Uterus (tissue), 4 donors: ENCODE results near the gene LINGO1. TPM values are rescaled to one million over a fixed set of nuclear protein-coding genes. Genes with fewer than 3 reads are reported as not detected.

Experiments used
- DNase-seq, 2 donors: peaks; one replicate each; pipeline ENCODE4 v3.0.0-alpha.2; 2019 to 2020
- H3K27ac ChIP-seq, 2 donors: fragments of 200-600 bp; sonication (generic); 1 replicate in 1 of 2; 2 replicates in 1 of 2; pipeline ENCODE4 v1.5.1; 2016 to 2018
- H3K27me3 ChIP-seq, 2 donors: fragments of 200-600 bp; sonication (generic); one replicate each; pipeline ENCODE4 v1.5.1; 2018 to 2019; ENCODE audit warnings: control low read depth in 1 of 2
- H3K36me3 ChIP-seq, 2 donors: fragments of 200-600 bp; sonication (generic); one replicate each; pipeline ENCODE4 v1.5.1; 2019; ENCODE audit warnings: control low read depth in 1 of 2
- H3K4me1 ChIP-seq, 2 donors: fragments of 200-600 bp; sonication (generic); one replicate each; pipeline ENCODE4 v1.5.1; 2018 to 2019; ENCODE audit warnings: control low read depth in 1 of 2
- H3K4me3 ChIP-seq, 2 donors: fragments of 200-600 bp; sonication (generic); 1 replicate in 1 of 2; 2 replicates in 1 of 2; pipeline ENCODE4 v1.5.1; 2018 to 2019; ENCODE audit warnings: mild to moderate bottlenecking in 1 of 2
- H3K9me3 ChIP-seq, 2 donors: fragments of 200-600 bp; sonication (generic); one replicate each; pipeline ENCODE4 v1.5.1; 2019; ENCODE audit warnings: control low read depth in 1 of 2
- CTCF ChIP-seq, 4 experiments: fragments of 200-600 bp in 2 of 4; fragments of 450-650 bp in 2 of 4; sonication (generic) in 2 of 4; IDR thresholded peaks; one replicate each; pipeline ENCODE4 v1.5.1; 2016 to 2019; ENCODE audit warnings: antibody characterized with exemption in 4 of 4, mild to moderate bottlenecking in 2 of 4, moderate library complexity in 1 of 4
- POLR2A ChIP-seq, 2 donors: fragments of 450-650 bp; IDR thresholded peaks; one replicate each; pipeline ENCODE4 v1.6.1; 2016; ENCODE audit warnings: antibody characterized with exemption in 2 of 2, mild to moderate bottlenecking in 1 of 2, moderate library complexity in 1 of 2
- intact Hi-C: fragments of 100-400 bp; cut with DNase I; formaldehyde crosslinking; loops from one replicate; pipeline ENCODE4 v1.15.1; 2023; ENCODE audit warnings: low total_unique reads
- total RNA-seq, 4 donors: library from RNA; depleted of rRNA in 3 of 4; stranded (reverse); fragments of >200 nt in 3 of 4; gene quantifications; one replicate each; pipeline versions ENCODE4 v1.1.0 to v1.2.4, GENCODE V29; 2014 to 2023
- donor health status: DM: yes; HTN: yes; CAD: no.

LINGO1 gene
- total RNA-seq, 4 donors from 2014 or later: 0.26 to 9.6 (median 8.4) TPM; not detected in 1

- no peak overlapping the region for H3K4me3 ChIP-seq
- intact Hi-C loops: no loop called here
Measured at GRCh38 chr15:77634266-77634962, 1.7 kb upstream of the LINGO1 start.

GRCh38 chr15:77633913-77634265 is 1.2 kb upstream of the LINGO1 start:
- H3K27me3 ChIP-seq: peaks cover 14 to 18% of the 10 kb centered on the region in 2 donors
- intact Hi-C loops: no loop called here
- DNase-seq: no peak
- no peak for TF ChIP-seq POLR2A (IDR thresholded peaks at IDR 0.05)
- TF ChIP-seq CTCF (IDR thresholded peaks at IDR 0.05): no peak
- no peaks in the 10 kb centered on the region for H3K9me3 ChIP-seq
- H3K27ac ChIP-seq: no peak overlapping the region
- no peak overlapping the region for H3K4me3 ChIP-seq
- peaks cover 0 to 11% of the 10 kb centered on the region in 2 donors for H3K4me1 ChIP-seq
- H3K36me3 ChIP-seq: no peaks in the 10 kb centered on the region

More at GRCh38 chr15:77634266-77634962, 1.7 kb upstream of the LINGO1 start:
- H3K9me3 ChIP-seq: no peaks in the 10 kb centered on the region
- no peaks in the 10 kb centered on the region for H3K36me3 ChIP-seq
- no peak overlapping the region for H3K27ac ChIP-seq
- H3K4me1 ChIP-seq: peaks cover 0 to 11% of the 10 kb centered on the region in 2 donors
- TF ChIP-seq POLR2A (IDR thresholded peaks at IDR 0.05): no peak
- TF ChIP-seq CTCF (IDR thresholded peaks at IDR 0.05): peak in 1 of 4 experiments; percentile 28
- H3K27me3 ChIP-seq: peaks cover 14 to 18% of the 10 kb centered on the region in 2 donors
- peak; percentile 31 to 35 for DNase-seq

GRCh38 chr15:77633134-77633912 is 611 bp upstream of the LINGO1 start:
- H3K27me3 ChIP-seq: peaks cover 14 to 18% of the 10 kb centered on the region in 2 donors
- peak; percentile 72 to 85 for DNase-seq
- H3K9me3 ChIP-seq: no peaks in the 10 kb centered on the region
- TF ChIP-seq POLR2A (IDR thresholded peaks at IDR 0.05) (peak in 1 of 2 donors; percentile 13), CTCF (IDR thresholded peaks at IDR 0.05) (peak; percentile 99 to 100 (median 99))
- H3K4me1 ChIP-seq: peaks cover 0 to 11% of the 10 kb centered on the region in 2 donors
- intact Hi-C loops: no loop called here
- H3K4me3 ChIP-seq: peak overlapping the region; percentile 19 to 52
- H3K36me3 ChIP-seq: no peaks in the 10 kb centered on the region
- H3K27ac ChIP-seq: peak overlapping the region; percentile 8 to 38

GRCh38 chr15:77631745-77632533 is 773 bp downstream of the LINGO1 start:
- peak overlapping the region in 1 of 2 donors; percentile 8 for H3K27ac ChIP-seq
- peaks cover 0 to 11% of the 10 kb centered on the region in 2 donors for H3K4me1 ChIP-seq
- peak overlapping the region; percentile 20 to 43 for H3K4me3 ChIP-seq
- DNase-seq: no peak
- H3K27me3 ChIP-seq: peaks cover 14 to 18% of the 10 kb centered on the region in 2 donors
- H3K36me3 ChIP-seq: no peaks in the 10 kb centered on the region
- intact Hi-C loops: no loop called here
- H3K9me3 ChIP-seq: no peaks in the 10 kb centered on the region
- TF ChIP-seq CTCF (IDR thresholded peaks at IDR 0.05) (no peak), POLR2A (IDR thresholded peaks at IDR 0.05) (no peak)
